Panc1 (cell line): Measurements from ENCODE around the gene USH2A. TPM values are rescaled to one million over a fixed set of nuclear protein-coding genes. Genes with fewer than 3 reads are reported as not detected.

Source experiments
- ATAC-seq: fragments of 200-7000 bp; cut with Tn5 transposase; 2 replicates; pipeline ENCODE4 v1.9.1; 2020; ENCODE audit warnings: mild to moderate bottlenecking, moderate library complexity
- BruUV-seq: library from RNA; stranded (reverse); fragments of 400-500 nt; replicated peaks from 2 replicates; lab custom pipeline; 2021; lab: Mats Ljungman, UMichigan
- CTCF ChIA-PET: fragments of 300-600 bp; sonication (Branson Sonifier 250); formaldehyde crosslinking; loops from one replicate; lab custom pipeline; 2022; ENCODE audit warnings: antibody characterized with exemption; lab: Charles Lee
- POLR2A ChIA-PET: fragments of 300-600 bp; sonication (Branson Sonifier 250); formaldehyde crosslinking; loops from one replicate; lab custom pipeline; 2022; ENCODE audit warnings: antibody characterized with exemption; lab: Charles Lee
- DNase-seq: peaks from one replicate; pipeline ENCODE4 v3.0.0-alpha.2; 2010; ENCODE audit warnings: low read depth, low spot score
- H3K27ac ChIP-seq: 2 replicates; pipeline ENCODE4 v1.5.1; 2011; ENCODE audit warnings: mild to moderate bottlenecking, low read length, inconsistent platforms
- H3K27me3 ChIP-seq: fragments of 200-500 bp; sonication (Bioruptor generic); 2 replicates; pipeline ENCODE4 v1.6.0; 2014; ENCODE audit warnings: low read length, inconsistent platforms; ENCODE audit not compliant: control insufficient read depth, insufficient read depth
- H3K36me3 ChIP-seq: fragments of 200-500 bp; sonication (Bioruptor generic); 2 replicates; pipeline ENCODE4 v1.5.1; 2014; ENCODE audit warnings: inconsistent platforms, mild to moderate bottlenecking, low read length, moderate library complexity; ENCODE audit not compliant: control insufficient read depth, insufficient read depth
- H3K4me1 ChIP-seq: 2 replicates; pipeline ENCODE4 v1.5.1; 2011; ENCODE audit warnings: inconsistent platforms, mild to moderate bottlenecking, low read length, moderate library complexity; ENCODE audit not compliant: control insufficient read depth, insufficient read depth
- H3K4me3 ChIP-seq, 2 experiments: 2 replicates each; pipeline ENCODE4 v1.5.1; 2011 to 2012; ENCODE audit warnings: low read depth in 2 of 2, low read length in 2 of 2, mild to moderate bottlenecking in 2 of 2, inconsistent platforms in 1 of 2, moderate library complexity in 1 of 2
- H3K9me3 ChIP-seq: fragments of 200-500 bp; sonication (Bioruptor generic); 2 replicates; pipeline ENCODE4 v1.5.1; 2014; ENCODE audit warnings: low read depth, mild to moderate bottlenecking, inconsistent platforms, low read length, moderate library complexity; ENCODE audit not compliant: control insufficient read depth, insufficient read depth
- POLR2AphosphoS5 ChIP-seq: IDR thresholded peaks from 2 replicates; pipeline ENCODE4 v1.6.1; 2012; ENCODE audit warnings: mild to moderate bottlenecking, low read depth, low read length, moderate library complexity
- SIN3A ChIP-seq: IDR thresholded peaks from 2 replicates; pipeline ENCODE4 v1.6.1; 2012; ENCODE audit warnings: low read depth, mild to moderate bottlenecking, low read length, moderate library complexity, borderline replicate concordance; ENCODE audit not compliant: insufficient read depth
- TCF7L2 ChIP-seq: IDR thresholded peaks from 2 replicates; pipeline ENCODE4 v1.6.1; 2011; ENCODE audit warnings: mild to moderate bottlenecking, low read depth, low read length, inconsistent platforms
- in situ Hi-C: cut with HindIII; loops from 2 replicates; pipeline ENCODE4 v1.10.0; 2016; ENCODE audit warnings: low sequenced_read_pairs, low pct_unique_long_range_greater_than_20kb
- intact Hi-C: fragments of 100-400 bp; cut with micrococcal nuclease; formaldehyde crosslinking; loops from one replicate; pipeline ENCODE4 v1.10.0; 2022; ENCODE audit not compliant: unreplicated experiment
- total RNA-seq: library from RNA; stranded (reverse); gene quantifications from one replicate; pipeline ENCODE4 v1.2.1, GENCODE V29; 2021; ENCODE audit not compliant: unreplicated experiment
- TF ChIP-seq, protein P1 (sequence below): fragments of 450-650 bp; IDR thresholded peaks from 2 replicates; pipeline ENCODE4 v1.5.1; 2017; ENCODE audit warnings: mild to moderate bottlenecking
- TF ChIP-seq, protein P2 (sequence below), 2 experiments: IDR thresholded peaks; 2 replicates each; pipeline ENCODE4 v1.6.1; 2011 to 2012; ENCODE audit warnings: low read depth in 2 of 2, control low read depth in 1 of 2, low read length in 1 of 2, mild to moderate bottlenecking in 1 of 2, moderate library complexity in 1 of 2; ENCODE audit not compliant: insufficient read depth in 1 of 2

USH2A gene
- total RNA-seq, 1 experiment from 2014 or later, result not detected

DNA sequence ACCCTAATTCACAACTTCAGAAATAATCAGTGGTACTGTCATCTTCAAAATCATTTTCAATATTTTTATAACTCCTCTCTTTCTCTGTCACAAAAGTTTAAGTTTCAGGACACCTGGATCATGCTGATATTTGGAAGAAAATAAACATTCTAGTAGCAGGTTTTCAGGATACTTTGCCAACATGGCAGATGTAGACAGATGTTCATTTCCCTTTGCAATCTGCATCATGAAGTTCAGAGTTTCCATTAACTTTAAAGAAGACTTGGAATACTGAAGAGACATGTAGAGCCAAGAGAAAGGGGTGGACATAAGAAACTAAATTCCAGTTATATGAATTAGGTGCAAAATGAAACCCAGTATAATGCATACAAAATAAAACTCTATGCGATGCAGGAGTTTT lies 218.1 kb downstream of the USH2A start:
- in situ Hi-C loops (no loop called here), intact Hi-C loops (no loop called here)
- no peak overlapping the region for H3K27ac ChIP-seq
- no peaks in the 10 kb centered on the region for H3K36me3 ChIP-seq
- POLR2A ChIA-PET, result no interaction called here
- no peaks in the 10 kb centered on the region for H3K9me3 ChIP-seq
- H3K4me3 ChIP-seq, result no peak overlapping the region
- no TSS peak for BruUV-seq
- CTCF ChIA-PET, result no interaction called here
- TF ChIP-seq, protein P1, sequence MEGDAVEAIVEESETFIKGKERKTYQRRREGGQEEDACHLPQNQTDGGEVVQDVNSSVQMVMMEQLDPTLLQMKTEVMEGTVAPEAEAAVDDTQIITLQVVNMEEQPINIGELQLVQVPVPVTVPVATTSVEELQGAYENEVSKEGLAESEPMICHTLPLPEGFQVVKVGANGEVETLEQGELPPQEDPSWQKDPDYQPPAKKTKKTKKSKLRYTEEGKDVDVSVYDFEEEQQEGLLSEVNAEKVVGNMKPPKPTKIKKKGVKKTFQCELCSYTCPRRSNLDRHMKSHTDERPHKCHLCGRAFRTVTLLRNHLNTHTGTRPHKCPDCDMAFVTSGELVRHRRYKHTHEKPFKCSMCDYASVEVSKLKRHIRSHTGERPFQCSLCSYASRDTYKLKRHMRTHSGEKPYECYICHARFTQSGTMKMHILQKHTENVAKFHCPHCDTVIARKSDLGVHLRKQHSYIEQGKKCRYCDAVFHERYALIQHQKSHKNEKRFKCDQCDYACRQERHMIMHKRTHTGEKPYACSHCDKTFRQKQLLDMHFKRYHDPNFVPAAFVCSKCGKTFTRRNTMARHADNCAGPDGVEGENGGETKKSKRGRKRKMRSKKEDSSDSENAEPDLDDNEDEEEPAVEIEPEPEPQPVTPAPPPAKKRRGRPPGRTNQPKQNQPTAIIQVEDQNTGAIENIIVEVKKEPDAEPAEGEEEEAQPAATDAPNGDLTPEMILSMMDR, result no peak
- TF ChIP-seq, protein P2, sequence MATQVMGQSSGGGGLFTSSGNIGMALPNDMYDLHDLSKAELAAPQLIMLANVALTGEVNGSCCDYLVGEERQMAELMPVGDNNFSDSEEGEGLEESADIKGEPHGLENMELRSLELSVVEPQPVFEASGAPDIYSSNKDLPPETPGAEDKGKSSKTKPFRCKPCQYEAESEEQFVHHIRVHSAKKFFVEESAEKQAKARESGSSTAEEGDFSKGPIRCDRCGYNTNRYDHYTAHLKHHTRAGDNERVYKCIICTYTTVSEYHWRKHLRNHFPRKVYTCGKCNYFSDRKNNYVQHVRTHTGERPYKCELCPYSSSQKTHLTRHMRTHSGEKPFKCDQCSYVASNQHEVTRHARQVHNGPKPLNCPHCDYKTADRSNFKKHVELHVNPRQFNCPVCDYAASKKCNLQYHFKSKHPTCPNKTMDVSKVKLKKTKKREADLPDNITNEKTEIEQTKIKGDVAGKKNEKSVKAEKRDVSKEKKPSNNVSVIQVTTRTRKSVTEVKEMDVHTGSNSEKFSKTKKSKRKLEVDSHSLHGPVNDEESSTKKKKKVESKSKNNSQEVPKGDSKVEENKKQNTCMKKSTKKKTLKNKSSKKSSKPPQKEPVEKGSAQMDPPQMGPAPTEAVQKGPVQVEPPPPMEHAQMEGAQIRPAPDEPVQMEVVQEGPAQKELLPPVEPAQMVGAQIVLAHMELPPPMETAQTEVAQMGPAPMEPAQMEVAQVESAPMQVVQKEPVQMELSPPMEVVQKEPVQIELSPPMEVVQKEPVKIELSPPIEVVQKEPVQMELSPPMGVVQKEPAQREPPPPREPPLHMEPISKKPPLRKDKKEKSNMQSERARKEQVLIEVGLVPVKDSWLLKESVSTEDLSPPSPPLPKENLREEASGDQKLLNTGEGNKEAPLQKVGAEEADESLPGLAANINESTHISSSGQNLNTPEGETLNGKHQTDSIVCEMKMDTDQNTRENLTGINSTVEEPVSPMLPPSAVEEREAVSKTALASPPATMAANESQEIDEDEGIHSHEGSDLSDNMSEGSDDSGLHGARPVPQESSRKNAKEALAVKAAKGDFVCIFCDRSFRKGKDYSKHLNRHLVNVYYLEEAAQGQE (IDR thresholded peaks at IDR 0.05; ENCODE audit: insufficient read depth in 1 of 2, low read depth in 2 of 2, low read length in 1 of 2), result no peak
- TF ChIP-seq TCF7L2 (no peak), SIN3A (no peak), POLR2AphosphoS5 (no peak)
- no peak for ATAC-seq
- H3K4me1 ChIP-seq, result no peaks in the 10 kb centered on the region
- no peak for DNase-seq
- no peaks in the 10 kb centered on the region for H3K27me3 ChIP-seq

DNA sequence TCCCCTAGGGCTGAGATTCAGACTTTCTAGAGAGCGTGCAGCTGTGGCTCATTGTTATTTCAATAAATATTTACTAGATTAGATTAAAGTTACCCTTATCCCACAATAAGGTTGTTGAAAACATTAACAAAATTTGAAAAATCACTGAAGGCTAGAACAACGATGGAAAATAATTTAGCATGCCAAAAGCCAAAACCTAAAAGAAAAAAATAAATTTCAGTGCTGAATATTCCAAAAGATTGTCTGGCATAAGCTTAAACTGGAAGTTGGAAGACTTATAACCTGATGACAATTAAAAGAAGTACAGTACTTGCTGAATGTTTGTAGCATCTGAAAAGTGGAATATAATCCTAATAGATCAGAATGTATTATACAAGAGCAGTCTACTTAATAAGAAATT lies 221.3 kb downstream of the USH2A start:
- ATAC-seq, result no peak
- in situ Hi-C loops (no loop called here), intact Hi-C loops (no loop called here)
- Histone ChIP-seq H3K4me3 (no peak overlapping the region), H3K9me3 (no peaks in the 10 kb centered on the region), H3K4me1 (no peaks in the 10 kb centered on the region), H3K36me3 (no peaks in the 10 kb centered on the region), H3K27ac (no peak overlapping the region), H3K27me3 (no peaks in the 10 kb centered on the region)
- ChIA-PET POLR2A (no interaction called here), CTCF (no interaction called here)
- TF ChIP-seq SIN3A (no peak), POLR2AphosphoS5 (no peak), TCF7L2 (no peak)
- TF ChIP-seq, protein P2 (IDR thresholded peaks at IDR 0.05; ENCODE audit: insufficient read depth in 1 of 2, low read depth in 2 of 2, low read length in 1 of 2), result no peak
- TF ChIP-seq, protein P1, result no peak
- no peak for DNase-seq
- BruUV-seq, result no TSS peak
